ENCODE results near the gene XG. TPM values are rescaled to one million over a fixed set of nuclear protein-coding genes. Genes with fewer than 3 reads are reported as not detected.

Gene XG
- total and polyA plus RNA-seq, 9 of the 15 experiments (the other 6 are each of a cell fraction or from before 2014, with no cell fraction given), result 0.03 to 0.12 TPM; not detected in 7

DNA sequence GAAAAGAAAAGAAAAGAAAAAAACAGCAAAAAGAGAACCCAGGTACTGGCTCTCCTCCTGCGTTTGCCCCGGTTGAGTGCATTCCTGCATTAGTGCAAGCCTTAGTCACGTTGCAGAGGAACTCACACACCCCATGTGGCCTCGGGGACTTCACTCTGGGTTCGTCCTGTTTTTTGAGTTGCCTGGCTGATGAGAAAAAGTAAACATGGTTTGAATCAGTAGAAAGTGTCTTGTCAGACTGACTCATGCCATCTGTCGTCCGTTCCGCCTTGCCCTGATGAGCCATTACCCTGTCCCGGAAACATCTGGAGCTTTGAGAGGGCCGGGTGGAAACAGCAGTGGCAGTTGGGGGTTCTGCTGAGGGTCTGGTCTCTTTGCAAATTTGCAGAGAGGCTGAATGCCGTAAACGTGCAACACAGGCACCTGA, 44.5 kb upstream of the XG start (continued):
- TF ChIP-seq MAFF (IDR thresholded peaks at IDR 0.05; ENCODE audit: low read length) (no peak), KAT7 (CRISPR knock-in tag; IDR thresholded peaks at IDR 0.05; ENCODE audit: borderline replicate concordance) (no peak), LCOR (CRISPR knock-in tag; IDR thresholded peaks at IDR 0.05) (no peak), ZNF140 (CRISPR knock-in tag; IDR thresholded peaks at IDR 0.05) (no peak), NFE2L1 (tag; IDR thresholded peaks at IDR 0.05; ENCODE audit: borderline replicate concordance, low read depth) (no peak), ESRRB (CRISPR knock-in tag; IDR thresholded peaks at IDR 0.05; ENCODE audit: borderline replicate concordance) (no peak), BRD9 (IDR thresholded peaks at IDR 0.05; ENCODE audit: low read depth, partially characterized antibody) (no peak), ZNF384 (IDR thresholded peaks at IDR 0.05; ENCODE audit: low read depth, low read length) (no peak), ZNF507 (tag; conservative IDR thresholded peaks at IDR 0.05) (no peak), EZH2 (IDR thresholded peaks at IDR 0.05; ENCODE audit: borderline replicate concordance, low read depth, low read length) (no peak), FOXP1 (CRISPR knock-in tag; IDR thresholded peaks at IDR 0.05) (no peak), NR2C1 (IDR thresholded peaks at IDR 0.05) (no peak), NR2C1 (tag; IDR thresholded peaks at IDR 0.05) (no peak), ZNF589 (CRISPR knock-in tag; IDR thresholded peaks at IDR 0.05; ENCODE audit: low read depth) (no peak)
- TF ChIP-seq, protein P1, sequence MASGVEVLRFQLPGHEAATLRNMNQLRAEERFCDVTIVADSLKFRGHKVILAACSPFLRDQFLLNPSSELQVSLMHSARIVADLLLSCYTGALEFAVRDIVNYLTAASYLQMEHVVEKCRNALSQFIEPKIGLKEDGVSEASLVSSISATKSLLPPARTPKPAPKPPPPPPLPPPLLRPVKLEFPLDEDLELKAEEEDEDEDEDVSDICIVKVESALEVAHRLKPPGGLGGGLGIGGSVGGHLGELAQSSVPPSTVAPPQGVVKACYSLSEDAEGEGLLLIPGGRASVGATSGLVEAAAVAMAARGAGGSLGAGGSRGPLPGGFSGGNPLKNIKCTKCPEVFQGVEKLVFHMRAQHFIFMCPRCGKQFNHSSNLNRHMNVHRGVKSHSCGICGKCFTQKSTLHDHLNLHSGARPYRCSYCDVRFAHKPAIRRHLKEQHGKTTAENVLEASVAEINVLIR (CRISPR knock-in tag; IDR thresholded peaks at IDR 0.05), result no peak
- TF ChIP-seq, protein P2, sequence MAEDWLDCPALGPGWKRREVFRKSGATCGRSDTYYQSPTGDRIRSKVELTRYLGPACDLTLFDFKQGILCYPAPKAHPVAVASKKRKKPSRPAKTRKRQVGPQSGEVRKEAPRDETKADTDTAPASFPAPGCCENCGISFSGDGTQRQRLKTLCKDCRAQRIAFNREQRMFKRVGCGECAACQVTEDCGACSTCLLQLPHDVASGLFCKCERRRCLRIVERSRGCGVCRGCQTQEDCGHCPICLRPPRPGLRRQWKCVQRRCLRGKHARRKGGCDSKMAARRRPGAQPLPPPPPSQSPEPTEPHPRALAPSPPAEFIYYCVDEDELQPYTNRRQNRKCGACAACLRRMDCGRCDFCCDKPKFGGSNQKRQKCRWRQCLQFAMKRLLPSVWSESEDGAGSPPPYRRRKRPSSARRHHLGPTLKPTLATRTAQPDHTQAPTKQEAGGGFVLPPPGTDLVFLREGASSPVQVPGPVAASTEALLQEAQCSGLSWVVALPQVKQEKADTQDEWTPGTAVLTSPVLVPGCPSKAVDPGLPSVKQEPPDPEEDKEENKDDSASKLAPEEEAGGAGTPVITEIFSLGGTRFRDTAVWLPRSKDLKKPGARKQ (CRISPR knock-in tag; IDR thresholded peaks at IDR 0.05), result no peak
- TF ChIP-seq, protein P3, sequence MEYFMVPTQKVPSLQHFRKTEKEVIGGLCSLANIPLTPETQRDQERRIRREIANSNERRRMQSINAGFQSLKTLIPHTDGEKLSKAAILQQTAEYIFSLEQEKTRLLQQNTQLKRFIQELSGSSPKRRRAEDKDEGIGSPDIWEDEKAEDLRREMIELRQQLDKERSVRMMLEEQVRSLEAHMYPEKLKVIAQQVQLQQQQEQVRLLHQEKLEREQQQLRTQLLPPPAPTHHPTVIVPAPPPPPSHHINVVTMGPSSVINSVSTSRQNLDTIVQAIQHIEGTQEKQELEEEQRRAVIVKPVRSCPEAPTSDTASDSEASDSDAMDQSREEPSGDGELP (CRISPR knock-in tag; IDR thresholded peaks at IDR 0.05; ENCODE audit: borderline replicate concordance), result peak; percentile 25; the same call in 1 of the 2 replicates
- TF ChIP-seq, protein P4, sequence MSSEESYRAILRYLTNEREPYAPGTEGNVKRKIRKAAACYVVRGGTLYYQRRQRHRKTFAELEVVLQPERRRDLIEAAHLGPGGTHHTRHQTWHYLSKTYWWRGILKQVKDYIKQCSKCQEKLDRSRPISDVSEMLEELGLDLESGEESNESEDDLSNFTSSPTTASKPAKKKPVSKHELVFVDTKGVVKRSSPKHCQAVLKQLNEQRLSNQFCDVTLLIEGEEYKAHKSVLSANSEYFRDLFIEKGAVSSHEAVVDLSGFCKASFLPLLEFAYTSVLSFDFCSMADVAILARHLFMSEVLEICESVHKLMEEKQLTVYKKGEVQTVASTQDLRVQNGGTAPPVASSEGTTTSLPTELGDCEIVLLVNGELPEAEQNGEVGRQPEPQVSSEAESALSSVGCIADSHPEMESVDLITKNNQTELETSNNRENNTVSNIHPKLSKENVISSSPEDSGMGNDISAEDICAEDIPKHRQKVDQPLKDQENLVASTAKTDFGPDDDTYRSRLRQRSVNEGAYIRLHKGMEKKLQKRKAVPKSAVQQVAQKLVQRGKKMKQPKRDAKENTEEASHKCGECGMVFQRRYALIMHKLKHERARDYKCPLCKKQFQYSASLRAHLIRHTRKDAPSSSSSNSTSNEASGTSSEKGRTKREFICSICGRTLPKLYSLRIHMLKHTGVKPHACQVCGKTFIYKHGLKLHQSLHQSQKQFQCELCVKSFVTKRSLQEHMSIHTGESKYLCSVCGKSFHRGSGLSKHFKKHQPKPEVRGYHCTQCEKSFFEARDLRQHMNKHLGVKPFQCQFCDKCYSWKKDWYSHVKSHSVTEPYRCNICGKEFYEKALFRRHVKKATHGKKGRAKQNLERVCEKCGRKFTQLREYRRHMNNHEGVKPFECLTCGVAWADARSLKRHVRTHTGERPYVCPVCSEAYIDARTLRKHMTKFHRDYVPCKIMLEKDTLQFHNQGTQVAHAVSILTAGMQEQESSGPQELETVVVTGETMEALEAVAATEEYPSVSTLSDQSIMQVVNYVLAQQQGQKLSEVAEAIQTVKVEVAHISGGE (CRISPR knock-in tag; IDR thresholded peaks at IDR 0.05), result peak in 1 of 3 experiments; percentile 90; a peak in 2 of 6 replicates
